ENCODE measurements around the gene APOL1.

DNA sequence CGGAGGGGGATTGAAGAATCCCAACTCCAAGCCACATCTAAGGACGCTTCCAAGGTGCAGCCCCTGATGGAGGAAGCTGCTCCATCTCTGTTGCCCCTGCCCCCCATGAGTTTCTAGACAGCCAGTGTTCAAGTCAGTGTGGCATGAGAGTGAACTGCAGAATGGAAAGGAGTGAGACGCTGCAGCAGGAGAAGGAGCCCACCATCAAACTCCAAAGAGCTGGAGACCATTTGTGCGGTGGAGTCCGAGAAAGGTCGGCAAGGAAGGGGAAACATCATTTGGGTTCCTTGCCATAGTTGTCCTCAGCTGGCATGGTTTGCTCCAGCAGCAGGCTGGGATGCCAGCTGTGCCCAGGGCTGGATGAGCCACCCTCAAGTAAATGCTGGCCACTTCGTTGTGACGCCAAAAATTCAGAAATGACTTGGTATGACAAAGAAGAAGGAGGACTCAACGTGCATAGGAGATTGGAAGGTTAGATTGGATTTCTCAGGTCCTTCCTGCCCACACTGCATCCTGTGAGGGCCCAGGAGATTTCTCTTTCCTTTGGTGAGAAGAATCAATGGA, 30.0 kb upstream of the APOL1 start:
- TF ChIP-seq, protein P1, sequence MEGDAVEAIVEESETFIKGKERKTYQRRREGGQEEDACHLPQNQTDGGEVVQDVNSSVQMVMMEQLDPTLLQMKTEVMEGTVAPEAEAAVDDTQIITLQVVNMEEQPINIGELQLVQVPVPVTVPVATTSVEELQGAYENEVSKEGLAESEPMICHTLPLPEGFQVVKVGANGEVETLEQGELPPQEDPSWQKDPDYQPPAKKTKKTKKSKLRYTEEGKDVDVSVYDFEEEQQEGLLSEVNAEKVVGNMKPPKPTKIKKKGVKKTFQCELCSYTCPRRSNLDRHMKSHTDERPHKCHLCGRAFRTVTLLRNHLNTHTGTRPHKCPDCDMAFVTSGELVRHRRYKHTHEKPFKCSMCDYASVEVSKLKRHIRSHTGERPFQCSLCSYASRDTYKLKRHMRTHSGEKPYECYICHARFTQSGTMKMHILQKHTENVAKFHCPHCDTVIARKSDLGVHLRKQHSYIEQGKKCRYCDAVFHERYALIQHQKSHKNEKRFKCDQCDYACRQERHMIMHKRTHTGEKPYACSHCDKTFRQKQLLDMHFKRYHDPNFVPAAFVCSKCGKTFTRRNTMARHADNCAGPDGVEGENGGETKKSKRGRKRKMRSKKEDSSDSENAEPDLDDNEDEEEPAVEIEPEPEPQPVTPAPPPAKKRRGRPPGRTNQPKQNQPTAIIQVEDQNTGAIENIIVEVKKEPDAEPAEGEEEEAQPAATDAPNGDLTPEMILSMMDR (IDR thresholded peaks at IDR 0.05) = no peak
- TF ChIP-seq ZFX (IDR thresholded peaks at IDR 0.05; ENCODE audit: borderline replicate concordance) = no peak

Measured in 22Rv1 (cell line).